ENCODE measurements around the gene CNTN2. TPM values are rescaled to one million over a fixed set of nuclear protein-coding genes. Genes with fewer than 3 reads are reported as not detected.

The CNTN2 gene
- not detected in 2 replicates for total RNA-seq

GRCh38 chr1:205042911-205043806, at the start of gene CNTN2:
CNTN2 (plus strand) TSS chr1:205043212; CDS start chr1:205053186, 9,974 bp downstream.

GRCh38 chr1:205084360-205084759, 41.3 kb downstream of the CNTN2 start, which contains the start of gene TMEM81:
TMEM81 (minus strand) TSS chr1:205084460; CDS start chr1:205084320, 140 bp downstream.

GRCh38 chr1:205121660-205122488, 78.9 kb downstream of the CNTN2 start, which contains the start of gene RBBP5:
RBBP5 (minus strand) TSS chr1:205121978; CDS start chr1:205121873, 105 bp downstream.

Other genes starting within 250 kb of the CNTN2 start
- 50.8 and 61.9 TPM in 2 replicates for gene NFASC, start 172.3 kb upstream of the CNTN2 start, total RNA-seq
- gene TMEM81, start 41.2 kb downstream of the CNTN2 start, total RNA-seq, result 0.73 and 1.6 TPM in 2 replicates
- gene RBBP5, start 78.8 kb downstream of the CNTN2 start, total RNA-seq, result 19.6 and 19.8 TPM in 2 replicates
- gene DSTYK, start 168.5 kb downstream of the CNTN2 start, total RNA-seq, result 18.8 and 20.3 TPM in 2 replicates
- 3.5 and 3.7 TPM in 2 replicates for gene TMCC2, start 184.7 kb downstream of the CNTN2 start, total RNA-seq